Measurements from ENCODE around the gene CTNNA1. TPM values are rescaled to one million over a fixed set of nuclear protein-coding genes. Genes with fewer than 3 reads are reported as not detected.

CTNNA1 gene
- total and polyA plus RNA-seq, 8 donors = 53.9 to 193 (median 108) TPM

DNA sequence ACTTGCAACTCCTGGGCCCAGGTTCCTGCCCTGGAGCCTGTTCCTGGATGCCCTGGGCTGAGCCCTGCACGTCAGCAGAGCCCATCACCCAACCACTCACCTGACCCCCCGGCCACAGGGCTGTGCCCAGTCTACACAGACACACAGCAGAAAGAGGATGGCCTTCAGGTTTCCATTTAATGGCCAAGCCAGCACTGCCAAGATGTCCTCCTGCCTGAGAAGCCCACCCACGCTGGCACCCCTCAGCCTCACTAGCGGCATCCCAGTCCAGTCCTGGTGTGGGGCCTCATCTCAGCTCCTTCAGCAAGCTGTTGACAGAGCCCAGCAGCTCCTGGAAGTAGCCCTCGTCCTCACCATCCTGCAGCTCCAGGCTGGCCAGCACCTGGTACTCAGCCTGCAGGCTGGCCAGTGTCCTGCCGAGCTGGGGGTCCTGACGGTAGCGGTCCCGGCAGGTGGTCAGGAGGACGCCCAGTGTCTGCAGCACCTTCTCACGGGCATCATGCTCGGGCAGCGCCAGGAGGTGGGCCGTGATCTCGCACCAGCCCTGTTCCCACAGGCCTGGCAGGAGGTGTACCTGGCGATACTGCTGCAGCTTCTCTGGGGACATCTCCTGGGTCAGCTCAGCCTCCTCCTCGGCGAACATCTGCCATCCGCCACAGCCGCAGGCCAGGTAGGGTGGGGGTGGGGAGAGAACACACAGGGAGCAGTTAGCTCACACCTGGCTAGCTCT is 193.8 kb downstream of the CTNNA1 start:
- Histone ChIP-seq H3K4me3 (no peak overlapping the region), H3K27ac (no peak overlapping the region), H3K9me3 (no peaks in the 10 kb centered on the region), H3K27me3 (no peaks in the 10 kb centered on the region), H3K36me3 (no peaks in the 10 kb centered on the region), H3K4me1 (peaks cover 15 to 46% (median 31%) of the 10 kb centered on the region in 3 donors)
- peak in 3 of 6 donors; percentile 9 to 74 (median 11) for DNase-seq
- no peak for TF ChIP-seq CTCF (IDR thresholded peaks at IDR 0.05)
- no peak for FAIRE-seq
- intact Hi-C loops (cut with DNase I) = no loop called here
- 92 to 94% methylated on average over 17 to 20 of the region's 20 CpGs for WGBS, 2 donors
- ATAC-seq = no peak

DNA sequence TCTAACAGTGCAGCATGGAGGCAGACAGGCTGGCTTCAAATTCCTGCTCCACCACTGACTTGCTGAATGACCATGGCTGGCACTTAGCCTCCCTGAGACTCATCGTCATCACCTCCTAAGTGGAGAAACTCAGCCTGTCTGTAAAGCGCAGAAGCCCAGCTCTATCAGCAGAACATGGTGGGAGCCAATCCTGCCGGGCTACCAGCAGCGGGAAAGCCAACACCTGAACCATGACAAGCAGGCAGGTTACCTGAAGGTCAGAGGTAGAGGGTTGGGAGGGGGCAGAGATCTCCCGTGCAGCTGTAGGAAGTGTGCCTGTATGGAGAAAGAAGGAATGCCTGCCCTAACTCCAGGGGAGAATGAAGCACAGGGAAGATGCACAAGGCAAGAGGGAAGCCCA is 194.6 kb downstream of the CTNNA1 start:
- Histone ChIP-seq H3K4me1 (peaks cover 23 to 54% (median 39%) of the 10 kb centered on the region in 3 donors), H3K27me3 (no peaks in the 10 kb centered on the region), H3K4me3 (no peak overlapping the region), H3K36me3 (no peaks in the 10 kb centered on the region), H3K27ac (peak overlapping the region in 2 of 4 donors; percentile 12 to 33), H3K9me3 (no peaks in the 10 kb centered on the region)
- intact Hi-C loops (cut with DNase I) = no loop called here
- 37% methylated on average over 5 of the region's 5 CpGs for WGBS, 2 donors
- DNase-seq (peak in 4 of 6 donors; percentile 61 to 78 (median 69)), ATAC-seq (peak; percentile 28 to 62 (median 47)), FAIRE-seq (no peak)
- TF ChIP-seq CTCF (IDR thresholded peaks at IDR 0.05) = no peak

DNA sequence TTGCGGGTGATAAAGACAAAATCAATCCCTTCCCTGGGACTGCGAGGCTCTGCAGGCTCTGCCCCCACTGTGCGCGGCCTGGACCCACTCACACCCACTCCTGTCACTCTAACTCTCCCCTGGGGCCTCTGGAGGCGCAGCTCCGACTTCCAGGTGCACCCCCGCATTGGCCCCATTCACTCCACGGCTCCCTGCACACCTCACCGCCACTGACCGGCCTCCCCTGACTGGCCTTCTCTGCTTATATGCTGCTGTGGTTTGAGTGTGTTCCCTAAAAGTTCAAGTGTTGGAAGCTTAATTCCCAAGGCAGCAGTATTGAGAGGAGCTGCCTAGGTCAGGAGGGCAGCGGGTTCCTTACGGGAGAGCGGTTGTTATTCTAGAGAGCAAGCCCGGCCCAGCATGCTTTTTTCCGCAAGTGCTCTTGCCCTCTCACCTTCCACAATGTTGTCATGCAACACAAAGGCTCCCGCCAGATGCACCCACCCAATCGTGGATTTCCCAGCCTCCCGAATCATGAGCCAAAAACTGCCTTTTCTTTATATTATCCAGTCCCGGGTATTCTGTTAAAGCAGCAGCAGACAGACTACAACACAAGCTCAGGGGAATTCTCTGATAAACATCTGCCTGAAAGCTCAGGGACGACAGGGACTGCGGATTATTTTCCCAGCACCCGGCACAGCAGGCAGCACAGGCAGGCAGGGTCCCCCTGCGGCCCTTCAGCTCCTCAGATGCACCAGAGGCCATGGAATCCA is 195.4 kb downstream of the CTNNA1 start:
- DNase-seq (peak in 2 of 6 donors; percentile 11 to 12), ATAC-seq (no peak), FAIRE-seq (no peak)
- H3K4me3 ChIP-seq = no peak overlapping the region
- intact Hi-C loops (cut with DNase I) = no loop called here
- H3K36me3 ChIP-seq = no peaks in the 10 kb centered on the region
- no peaks in the 10 kb centered on the region for H3K9me3 ChIP-seq
- peaks cover 32 to 61% (median 46%) of the 10 kb centered on the region in 3 donors for H3K4me1 ChIP-seq
- peak overlapping the region in 3 of 4 donors; percentile 33 to 66 (median 45) for H3K27ac ChIP-seq
- no peaks in the 10 kb centered on the region for H3K27me3 ChIP-seq
- no peak for TF ChIP-seq CTCF (IDR thresholded peaks at IDR 0.05)
- 50 to 60% methylated on average over 23 of the region's 23 CpGs for WGBS, 2 donors

GRCh38 chr5:138949223-138949574 is 196.0 kb downstream of the CTNNA1 start:
- Histone ChIP-seq H3K27ac (peak overlapping the region in 3 of 4 donors; percentile 45 to 75 (median 66)), H3K4me1 (peaks cover 37 to 67% (median 49%) of the 10 kb centered on the region in 3 donors), H3K27me3 (no peaks in the 10 kb centered on the region), H3K9me3 (no peaks in the 10 kb centered on the region), H3K4me3 (no peak overlapping the region), H3K36me3 (no peaks in the 10 kb centered on the region)
- WGBS, 2 donors = 62 to 68% methylated on average over 4 of the region's 4 CpGs
- ATAC-seq (no peak), DNase-seq (peak in 1 of 6 donors; percentile 4), FAIRE-seq (no peak)
- intact Hi-C loops (cut with DNase I) = no loop called here
- TF ChIP-seq CTCF (IDR thresholded peaks at IDR 0.05) = no peak

Measured in pancreas (tissue), 10 donors.